ENCODE measurements around the gene DLGAP4.
"Not testable (repeated sequence)": the region's sequence is repeated elsewhere in the genome, so short reads cannot be mapped to it uniquely, and the experiment has no call there.

DLGAP4 gene

DNA sequence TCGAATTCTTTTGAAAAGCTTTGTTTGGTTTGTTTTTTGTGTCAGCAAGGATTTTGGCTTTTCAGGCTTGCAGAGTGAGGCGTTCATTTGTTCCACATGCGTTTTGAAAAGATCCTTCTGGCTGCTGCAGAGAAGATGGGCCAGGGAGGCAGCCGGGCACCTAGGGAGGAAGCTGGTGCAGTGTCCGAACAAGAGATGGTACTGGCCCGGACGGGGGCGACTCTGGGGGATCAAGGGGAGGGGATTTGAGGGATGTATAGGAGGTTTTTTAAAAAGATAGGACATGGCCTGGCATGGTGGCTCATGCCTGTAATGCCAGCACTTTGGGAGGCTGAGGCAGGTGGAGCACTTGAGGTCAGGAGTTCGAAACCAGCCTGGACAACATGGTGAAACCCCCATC lies 55.3 kb downstream of the DLGAP4 start:
- DNase-seq = no peak

DNA sequence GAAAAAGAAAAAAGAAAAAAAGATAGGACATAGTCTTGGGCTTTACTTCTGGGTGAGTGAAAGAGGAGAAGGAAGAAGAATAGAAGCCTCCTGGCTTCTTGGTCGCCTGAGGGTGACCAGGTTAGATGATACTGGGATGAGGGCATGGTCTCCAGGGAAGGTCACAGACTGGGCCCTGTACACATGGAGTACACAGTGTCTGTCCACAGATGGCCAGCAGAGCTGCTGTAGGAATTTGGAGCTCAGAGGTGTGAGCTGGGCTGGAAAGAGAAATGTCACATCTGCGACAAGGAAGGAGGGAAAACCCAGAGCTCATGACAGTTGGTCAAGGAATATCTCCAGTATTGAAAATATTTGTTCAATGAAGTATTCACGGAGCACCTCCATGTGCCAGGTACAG lies 56.1 kb downstream of the DLGAP4 start:
- DNase-seq = no peak

DNA sequence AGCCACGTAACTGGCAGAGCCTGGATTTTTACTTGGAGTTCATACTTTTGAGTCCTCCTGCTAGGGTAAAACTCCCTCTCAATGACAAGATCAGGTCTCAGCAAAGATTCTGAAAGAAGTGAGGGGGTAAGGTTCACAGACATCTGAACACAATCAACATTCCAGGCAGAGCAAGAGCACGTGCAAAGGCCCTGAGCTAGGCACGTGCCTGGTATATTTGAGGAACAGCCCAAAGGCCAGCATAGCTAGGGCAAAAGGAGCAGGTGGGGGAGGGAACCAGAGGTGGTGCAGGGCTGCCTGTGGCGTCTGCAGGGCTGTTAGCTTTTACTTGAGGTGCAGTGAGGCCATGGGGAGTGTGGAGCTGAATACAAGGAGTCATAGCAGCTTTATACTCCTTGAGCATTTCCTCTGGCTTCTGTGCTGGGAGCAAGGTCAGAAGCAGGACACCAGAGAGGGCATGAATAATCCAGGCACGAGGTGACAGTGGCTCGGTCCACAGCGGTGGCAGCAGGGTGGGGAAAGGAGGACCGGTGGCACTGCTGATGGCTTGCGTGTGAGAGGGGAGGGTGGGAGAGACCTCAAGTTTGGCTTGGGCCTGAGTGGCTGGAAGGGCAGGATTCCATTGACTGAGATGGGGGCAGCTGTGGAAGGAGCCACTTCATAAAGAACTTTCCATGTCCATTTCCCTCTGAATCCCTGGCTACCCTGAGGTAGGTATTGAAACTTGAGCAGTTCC lies 57.0 kb downstream of the DLGAP4 start:
- no peak for DNase-seq

DNA sequence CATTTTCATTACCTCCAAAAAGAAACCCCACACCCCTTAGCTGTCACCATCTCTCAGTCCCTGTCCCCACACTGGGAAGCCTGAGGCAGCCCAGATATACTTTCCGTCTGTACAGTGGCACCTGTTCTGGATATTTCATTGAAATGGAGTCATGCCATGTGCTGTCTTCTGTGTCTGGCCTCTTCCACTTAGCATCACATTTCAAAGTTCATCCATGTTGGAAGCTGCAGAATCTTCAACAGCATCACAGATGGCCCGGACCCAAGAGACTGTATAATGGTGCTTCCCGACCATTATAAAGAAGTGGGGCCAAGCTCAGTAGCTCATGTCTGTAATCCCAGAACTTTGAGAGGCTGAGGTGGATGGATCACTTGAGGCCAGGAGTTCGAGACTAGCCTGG lies 58.4 kb downstream of the DLGAP4 start:
- DNase-seq = no peak

DNA sequence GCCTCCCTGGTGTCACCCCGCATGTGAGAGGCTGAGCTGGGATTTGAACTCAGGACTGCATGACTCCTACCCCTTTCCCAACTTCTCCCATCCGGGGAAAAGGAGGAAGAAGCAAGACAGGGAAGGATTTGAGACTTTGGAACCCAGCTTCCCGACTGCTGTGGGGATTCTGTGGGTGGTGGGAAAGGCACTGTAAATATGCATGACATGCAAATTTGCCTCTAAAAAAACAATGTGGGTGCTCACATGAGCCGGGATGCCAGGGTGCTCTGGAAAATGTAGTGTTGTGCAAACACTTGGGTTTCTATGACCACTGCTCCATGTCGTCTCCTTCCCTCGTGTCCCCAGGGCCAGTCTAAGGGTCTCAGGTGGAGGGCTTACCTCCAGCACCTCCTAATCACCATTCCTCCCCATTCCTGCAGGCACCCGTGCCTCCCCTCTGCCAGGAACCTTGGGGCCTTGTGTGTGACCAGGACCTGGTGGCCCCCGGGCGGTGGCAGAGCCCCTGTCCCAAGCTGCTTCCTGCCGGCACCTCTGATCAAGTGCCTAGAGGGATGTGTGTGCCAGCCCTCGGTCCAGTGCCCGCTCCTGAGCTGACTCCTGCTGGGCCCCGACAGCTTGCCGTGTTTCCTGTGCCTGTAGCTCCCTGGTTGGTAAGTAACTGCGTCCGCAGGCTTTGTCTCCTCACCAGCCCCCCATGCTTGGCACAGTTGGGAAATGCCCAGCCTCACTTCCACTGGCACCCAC lies 60.7 kb downstream of the DLGAP4 start:
- no peak for DNase-seq

DNA sequence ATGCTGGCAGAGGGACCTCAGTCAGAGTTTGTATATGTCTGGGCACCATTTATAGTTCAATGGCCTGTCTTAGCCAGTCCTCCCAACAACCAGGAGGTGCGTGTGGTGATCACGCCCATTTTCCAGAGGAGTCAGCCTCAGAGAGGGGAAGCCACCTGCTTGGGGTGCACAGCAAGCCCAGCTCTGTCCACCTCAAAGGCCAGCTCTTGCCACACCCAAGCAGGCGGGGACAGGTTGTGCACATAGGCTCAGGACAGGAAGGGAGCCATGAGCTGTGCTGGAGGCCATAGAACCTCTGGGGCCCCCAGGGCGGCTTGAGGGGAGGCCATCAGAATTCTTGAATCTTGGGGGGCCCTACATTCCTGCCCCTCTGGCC lies 61.2 kb downstream of the DLGAP4 start:
- DNase-seq = no peak

DNA sequence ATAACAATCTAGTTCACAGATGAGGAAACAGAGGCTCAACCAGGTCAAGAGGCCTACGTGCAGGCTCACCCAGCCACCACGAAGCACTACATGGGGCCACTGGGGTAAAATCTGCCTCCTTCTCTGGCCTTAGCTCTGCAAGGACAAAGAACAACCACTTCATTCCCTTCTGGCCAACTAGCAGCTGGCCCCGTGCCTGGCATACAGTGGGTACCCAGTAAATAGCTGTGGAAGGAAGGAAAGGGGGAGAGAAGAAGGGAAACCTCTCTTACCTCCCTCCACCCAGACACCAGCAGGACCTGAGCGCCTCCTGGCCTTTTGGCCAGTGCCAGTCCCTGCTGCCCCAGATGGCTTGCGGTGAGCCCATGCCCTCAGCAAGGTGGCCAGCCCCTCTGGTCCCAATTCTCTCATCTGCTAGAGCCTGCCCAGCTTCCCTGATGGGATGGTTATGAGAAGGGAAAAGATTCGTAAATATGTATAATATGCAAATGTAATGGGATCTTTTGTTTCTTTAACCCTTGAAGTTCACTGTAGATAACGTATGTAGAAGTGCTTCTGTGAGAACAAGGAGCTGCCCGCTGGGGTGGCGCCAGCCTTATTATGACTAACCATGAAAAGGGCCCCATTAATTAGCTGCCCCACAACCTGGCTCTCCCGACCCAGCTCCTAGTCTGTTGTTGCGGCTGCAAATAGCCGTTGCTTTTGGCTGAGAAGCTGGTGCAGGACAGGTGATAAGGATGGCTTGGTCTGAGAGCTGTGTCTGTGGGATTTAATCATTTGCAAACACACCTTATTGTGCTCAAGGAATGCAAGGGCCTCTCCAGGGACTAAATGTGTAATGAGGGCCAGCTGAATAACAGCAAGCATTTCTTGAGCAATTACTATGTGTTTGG lies 62.0 kb downstream of the DLGAP4 start:
- DNase-seq = no peak

DNA sequence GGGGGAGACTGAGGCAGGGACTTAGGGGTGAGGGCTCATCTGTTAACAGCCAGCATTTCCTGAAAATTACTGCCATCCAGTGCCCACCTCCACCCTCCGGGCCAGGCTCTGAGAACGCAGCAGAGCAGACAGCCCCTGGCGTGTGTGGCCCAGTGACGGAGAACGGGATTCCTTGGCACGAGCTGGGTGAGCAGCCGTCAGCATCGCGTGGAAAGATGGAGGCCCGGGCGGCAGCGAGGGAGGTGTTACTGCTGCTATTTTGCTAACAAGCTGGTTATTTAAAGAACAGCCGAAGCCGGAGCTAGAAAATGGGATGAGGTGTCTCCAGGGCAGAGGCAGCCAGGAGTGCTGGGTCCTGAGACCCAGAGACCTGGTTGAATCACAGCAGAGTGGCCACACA lies 62.7 kb downstream of the DLGAP4 start:
- no peak for DNase-seq

DNA sequence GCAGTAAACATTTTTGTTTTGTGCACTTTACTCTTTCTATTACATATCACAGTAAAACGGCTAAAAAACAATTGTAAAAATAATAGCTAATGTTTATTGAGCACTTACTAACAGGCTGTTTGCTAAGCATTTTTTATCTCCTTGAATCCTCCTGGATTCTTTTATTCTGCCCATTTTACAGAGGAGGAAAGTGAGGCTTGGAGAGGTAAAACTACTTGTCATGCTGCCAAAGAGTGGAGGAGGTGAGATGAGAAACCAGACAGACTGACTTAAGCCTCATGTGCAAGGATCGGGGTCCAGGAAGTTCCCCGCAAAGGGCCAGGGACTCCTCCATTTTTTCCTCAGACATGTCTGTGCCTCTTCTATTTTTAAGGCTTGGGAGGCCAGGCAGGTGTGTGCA lies 63.6 kb downstream of the DLGAP4 start:
- no peak for DNase-seq

DNA sequence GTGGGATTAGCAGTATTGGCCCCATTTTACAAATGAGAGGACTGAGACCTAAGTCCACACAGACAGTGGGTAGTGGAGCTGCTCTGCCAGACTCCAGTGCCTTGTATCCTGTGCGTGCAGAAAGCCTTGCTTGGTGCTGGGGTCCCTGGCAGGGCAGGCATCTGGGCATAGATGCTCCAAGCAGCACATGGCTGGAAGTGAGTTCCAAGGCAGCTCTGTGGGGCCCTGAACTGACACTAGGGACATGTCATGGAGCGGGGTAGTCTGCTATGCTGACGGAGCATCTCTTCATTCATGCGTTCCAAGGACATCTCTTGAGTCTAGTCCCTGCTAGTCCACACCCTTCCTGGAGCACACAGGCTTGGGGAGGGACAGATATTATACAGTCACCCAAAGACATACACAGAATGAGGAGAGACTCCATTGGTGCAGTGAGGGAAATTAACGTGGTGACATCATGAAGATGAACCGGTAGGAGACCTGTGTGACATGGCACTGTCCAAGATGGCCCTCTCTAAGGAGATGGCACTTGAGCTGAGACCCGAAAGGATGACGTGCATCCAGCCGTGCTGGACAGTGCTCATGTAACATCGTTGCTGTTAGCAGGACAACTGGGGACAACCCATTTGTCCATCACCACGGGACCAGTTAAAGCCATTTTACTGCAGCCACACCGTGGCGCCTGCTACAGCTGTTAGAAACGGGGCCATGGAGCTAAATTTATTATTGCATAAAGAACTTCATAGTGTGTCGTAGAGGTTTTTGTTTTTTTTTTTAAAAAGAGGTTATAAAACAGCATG lies 65.1 kb downstream of the DLGAP4 start:
- no peak for DNase-seq

DNA sequence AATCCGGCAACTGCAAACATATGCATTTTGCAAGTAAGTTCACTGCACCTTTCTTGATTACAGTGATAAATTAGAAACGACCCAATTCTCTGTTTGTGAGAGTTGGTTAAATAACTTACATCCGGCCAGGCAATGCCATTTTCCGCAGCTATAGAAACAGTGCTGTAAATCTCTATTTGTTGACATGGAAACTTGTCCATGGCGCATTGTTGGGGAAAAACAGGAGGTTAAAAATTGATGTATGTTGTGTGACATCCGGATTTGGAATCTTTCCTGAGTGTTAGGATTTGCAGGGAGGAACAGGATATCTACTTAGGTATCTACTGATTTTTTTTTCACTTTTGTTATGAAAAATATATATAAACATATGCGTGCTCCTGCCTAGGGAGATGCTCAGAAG lies 66.5 kb downstream of the DLGAP4 start:
- no peak for DNase-seq

DNA sequence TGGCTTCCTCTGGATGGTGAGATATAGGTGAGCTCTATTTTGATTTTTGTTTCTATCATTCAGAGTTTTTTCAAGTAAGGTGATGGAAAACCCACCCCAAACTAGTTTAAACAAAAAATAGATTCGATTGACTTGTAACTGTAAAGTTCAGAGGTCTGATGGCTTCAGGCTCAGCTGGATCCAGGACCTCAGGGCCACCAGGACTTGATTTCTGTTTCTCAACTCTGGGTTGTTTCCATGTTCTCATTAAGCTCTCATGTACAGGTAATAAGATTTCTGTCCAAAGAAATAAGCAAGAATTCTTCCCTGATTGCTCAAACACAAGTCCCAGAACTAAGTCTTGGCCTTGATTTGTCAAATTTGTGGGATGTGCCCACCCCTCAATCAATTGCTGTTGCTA lies 67.0 kb downstream of the DLGAP4 start:
- DNase-seq = no peak

DNA sequence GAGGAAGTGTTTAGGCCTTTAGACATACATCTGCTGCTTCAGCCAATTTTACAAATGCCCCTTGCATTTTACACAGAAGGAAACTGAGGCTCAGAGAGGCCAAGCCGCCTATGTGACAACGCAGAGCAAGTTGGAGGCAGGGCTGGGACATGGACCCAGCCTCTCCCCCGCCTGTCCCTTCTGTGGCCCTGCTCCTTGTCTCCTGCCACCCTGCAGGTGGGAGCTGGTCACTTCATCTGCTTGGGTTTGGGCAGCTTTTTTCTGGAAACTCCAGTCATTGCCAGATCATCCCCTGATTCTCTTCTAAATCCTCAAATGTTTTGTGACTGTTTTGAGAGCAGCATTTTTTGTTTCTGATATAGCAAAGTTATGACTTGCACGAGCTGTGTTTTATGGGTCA lies 68.9 kb downstream of the DLGAP4 start:
- DNase-seq = no peak

DNA sequence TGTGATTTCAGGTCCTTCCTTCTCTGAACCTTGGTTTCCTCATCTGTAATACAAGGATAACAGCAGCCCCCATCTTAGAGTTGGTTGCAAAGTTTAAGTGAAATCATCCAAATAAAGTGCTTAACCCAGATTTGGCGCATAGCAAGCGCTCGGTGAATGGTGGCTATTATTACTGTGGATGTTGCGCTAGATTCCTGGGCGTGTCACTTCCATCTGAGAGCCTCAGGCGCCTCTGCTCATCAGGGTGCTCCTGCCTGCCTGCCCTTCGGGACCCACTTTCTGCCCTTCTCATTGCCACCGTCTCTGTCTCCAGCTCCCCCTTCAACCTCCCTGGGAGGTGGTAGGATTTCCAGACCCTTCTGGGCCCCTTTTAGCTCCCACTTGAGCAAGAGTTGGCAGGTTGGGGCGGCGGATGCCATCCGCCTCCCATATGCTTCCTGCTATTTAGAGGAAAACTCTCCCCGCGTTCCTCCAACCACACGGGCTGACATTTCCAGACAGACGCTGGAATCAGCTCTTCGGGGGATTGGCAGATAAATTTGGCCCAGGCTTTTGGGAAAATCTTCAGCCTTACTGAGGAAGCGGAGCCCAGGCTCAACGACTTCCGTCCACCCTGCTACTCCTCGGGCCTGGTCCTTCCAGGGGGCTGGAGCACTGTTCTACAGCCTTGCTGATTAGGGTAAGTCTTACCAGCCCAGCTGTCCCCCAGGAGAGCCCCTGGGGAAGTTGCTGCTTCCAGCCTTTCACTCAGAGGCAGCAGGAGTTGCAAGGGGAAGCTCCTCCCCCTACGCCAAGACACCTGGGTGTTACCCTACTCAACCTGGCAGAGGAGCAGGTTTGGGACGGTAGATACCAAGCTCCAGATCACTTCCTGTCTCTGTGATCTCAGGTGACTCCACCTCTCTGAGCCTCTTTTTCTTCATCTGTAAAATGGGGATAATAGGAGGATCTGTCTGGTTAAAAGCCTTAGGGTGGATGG lies 71.5 kb downstream of the DLGAP4 start:
- no peak for DNase-seq

DNA sequence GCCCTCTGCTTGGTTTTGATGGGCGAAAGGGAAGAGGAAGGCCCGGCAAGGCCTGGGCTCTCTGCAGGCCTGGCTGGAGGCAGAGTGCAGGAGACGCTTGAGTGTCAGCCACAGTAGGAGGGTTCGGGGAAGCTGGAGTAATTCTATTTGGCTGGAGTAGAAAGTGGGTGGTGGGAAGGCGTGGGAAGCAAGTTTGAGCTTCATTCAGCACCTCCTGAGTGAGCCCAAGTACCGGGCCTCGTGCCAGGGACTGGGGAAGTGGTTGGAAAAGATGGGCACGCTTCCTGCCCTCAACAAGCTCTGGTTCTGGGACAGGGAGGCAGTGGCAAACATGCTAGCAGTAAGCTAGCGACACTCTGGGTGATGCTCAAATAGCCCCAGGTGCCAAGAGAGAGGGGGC lies 72.5 kb downstream of the DLGAP4 start:
- no peak for DNase-seq

DNA sequence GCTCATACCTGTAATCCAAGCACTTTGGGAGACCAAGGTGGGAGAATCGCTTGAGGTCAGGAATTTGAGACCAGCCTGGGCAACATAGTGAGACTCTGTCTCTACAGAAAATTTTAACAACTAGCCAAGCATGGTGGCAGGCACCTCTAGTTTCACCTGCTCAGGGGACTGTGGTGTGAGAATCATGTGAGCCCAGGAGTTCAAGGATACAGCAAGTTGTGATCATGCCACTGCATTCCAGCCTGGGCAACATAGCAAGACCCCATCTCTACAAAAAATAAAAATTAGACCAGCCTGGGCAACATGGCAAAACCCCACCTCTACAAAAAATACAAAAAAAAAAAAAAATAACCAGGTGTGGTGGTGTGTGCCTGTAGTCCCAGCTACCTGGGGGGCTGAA lies 73.8 kb downstream of the DLGAP4 start:
- DNase-seq = not testable (repeated sequence)

DNA sequence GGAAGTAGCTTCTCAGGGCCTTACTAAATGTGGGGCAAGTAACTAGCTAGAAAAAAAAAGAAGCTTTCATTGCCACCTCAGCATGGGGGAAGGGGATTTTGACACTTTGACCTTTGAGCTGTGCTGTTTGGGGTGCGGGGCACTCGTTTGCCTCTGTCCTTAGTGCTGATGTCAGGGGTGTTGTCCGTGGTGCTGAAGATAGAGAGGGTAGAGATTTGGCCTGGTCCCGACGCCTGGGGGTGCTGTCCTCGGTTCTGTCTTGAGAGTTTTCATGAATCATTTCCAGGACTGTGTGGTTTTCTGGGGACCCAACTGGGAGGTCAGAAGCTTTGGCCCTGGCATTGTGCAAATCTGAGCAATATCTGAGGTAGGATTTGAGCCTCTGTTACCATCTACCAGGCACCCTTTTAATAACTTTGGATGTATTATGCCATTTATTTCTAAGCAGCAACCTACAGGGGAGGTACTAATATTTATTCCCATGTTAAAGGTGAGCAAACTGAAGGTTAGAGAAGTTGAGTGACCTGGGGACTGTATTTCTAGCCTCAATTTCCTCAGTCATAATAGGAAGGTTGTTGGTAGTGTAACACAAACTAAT lies 78.0 kb downstream of the DLGAP4 start:
- peak; percentile 16 for DNase-seq

DNA sequence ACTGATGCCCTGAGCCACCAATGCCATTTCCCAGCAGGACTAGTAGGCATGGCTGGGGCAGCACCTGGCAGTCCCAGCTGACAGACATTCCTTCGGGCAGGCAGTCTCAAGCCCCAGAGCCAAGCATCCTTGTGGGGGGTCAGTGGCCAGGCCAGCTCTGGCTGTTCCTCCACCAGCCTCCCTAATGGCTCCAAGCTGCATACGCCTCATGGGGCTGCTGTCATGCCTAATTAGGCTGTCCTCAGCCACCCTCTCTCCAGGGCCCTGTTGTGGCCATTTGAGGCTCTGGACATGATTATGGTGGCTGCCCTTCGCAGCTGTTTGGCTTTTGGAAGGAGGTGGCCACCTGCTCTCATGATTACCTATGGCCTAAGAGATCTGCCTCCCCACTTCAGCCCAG lies 79.4 kb downstream of the DLGAP4 start:
- no peak for DNase-seq

DNA sequence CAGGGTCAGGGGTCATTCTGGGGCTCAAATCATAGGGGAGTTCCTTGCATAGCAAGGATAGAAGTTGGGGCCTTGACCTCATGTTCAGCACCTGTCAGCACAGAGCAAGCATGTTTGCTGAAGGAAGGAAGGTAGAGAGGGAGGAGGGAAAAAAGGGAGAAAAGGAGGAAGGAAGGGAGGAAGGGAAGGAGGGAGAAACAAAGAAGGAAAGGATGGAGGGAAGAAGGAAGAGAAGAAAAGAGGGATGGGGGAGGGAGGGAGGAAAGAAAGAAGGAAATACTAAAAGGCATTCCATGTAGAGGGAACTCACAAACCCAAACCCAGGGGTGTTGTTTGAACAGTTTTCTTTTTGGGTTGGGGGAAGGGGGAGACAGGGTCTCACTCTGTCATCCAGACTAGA lies 80.1 kb downstream of the DLGAP4 start:
- DNase-seq = no peak

DNA sequence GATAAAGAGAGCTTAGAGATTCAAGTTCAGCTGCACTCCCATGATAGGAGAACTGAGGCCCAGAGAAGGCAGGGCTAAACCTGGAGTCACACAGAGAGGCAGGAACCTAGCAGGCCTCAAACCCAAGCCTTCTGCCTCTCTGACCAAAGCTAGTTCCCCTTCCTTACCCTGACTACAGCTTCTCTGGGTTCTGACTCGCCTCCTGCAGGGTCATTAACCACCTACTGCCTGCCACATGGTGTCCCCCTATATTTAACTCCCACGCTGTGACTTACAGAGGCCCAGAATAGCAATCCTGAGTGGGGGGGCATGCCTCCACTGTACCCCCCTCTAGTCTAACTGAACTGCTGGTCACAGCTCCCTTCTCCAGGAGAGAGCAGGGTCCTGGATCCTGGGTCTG lies 84.1 kb downstream of the DLGAP4 start:
- DNase-seq = no peak

DNA sequence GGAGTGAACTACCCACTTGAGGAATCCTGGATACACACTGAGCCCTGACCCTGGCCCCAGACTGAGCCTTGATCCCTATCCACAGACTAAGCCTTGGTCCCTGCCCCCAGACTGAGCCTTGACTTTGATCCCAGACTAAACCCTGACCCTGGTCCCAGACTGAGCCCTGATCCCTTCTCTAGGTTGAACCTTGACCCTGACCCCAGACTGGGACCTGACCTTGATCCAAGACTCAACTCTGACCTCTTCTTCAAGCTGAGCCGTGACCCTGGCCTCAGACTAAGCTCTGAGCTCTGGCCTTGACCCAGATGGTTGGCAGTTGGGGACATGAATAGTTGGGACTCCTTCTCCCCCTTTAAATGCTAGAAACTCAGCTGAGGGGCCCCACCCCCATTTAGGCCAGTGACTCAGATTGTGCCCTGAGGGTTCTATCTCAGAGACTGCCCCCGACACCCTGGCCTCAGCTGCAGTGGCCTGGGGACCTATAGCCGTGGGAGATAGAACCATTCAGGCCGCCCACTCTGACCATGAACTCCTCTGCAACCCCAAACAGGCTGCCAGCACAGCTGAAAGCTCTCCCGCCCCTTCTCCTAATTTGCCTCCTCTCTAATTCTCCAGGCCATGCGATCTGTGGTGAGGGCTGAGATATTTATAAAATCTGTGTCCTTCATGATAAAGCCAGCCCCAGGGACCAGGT lies 84.7 kb downstream of the DLGAP4 start:
- no peak for DNase-seq
